HepG2 (cell line): ENCODE measurements around the gene CRLF1. TPM values are rescaled to one million over a fixed set of nuclear protein-coding genes. Genes with fewer than 3 reads are reported as not detected.

Source experiments
- BRD4 ChIP-seq: sonication (generic); formaldehyde crosslinking; IDR thresholded peaks from 2 replicates; pipeline ENCODE4 v1.4.0; 2020; ENCODE audit warnings: missing genetic modification reagents
- CC2D1A ChIP-seq: sonication (generic); formaldehyde crosslinking; IDR thresholded peaks from 2 replicates; pipeline ENCODE4 v1.8.1; 2023; ENCODE audit warnings: mild to moderate bottlenecking, missing genetic modification reagents
- DMAP1 ChIP-seq: IDR thresholded peaks from 2 replicates; pipeline ENCODE4 v1.6.1; 2016
- HIVEP1 ChIP-seq: sonication (generic); formaldehyde crosslinking; IDR thresholded peaks from 2 replicates; pipeline ENCODE4 v1.4.0; 2020; ENCODE audit warnings: mild to moderate bottlenecking, missing genetic modification reagents
- JARID2 ChIP-seq: sonication (generic); formaldehyde crosslinking; IDR thresholded peaks from 2 replicates; pipeline ENCODE4 v1.8.1; 2023; ENCODE audit warnings: missing genetic modification reagents, inconsistent platforms; ENCODE audit not compliant: insufficient replicate concordance
- MEF2D ChIP-seq: sonication (generic); formaldehyde crosslinking; IDR thresholded peaks from 2 replicates; pipeline ENCODE4 v1.5.1; 2020; ENCODE audit warnings: mild to moderate bottlenecking, missing genetic modification reagents
- MTF1 ChIP-seq: sonication (generic); formaldehyde crosslinking; IDR thresholded peaks from 2 replicates; pipeline ENCODE4 v1.5.0; 2020; ENCODE audit warnings: missing genetic modification reagents
- RBAK ChIP-seq: sonication (generic); formaldehyde crosslinking; IDR thresholded peaks from 2 replicates; pipeline ENCODE4 v1.5.1; 2020; ENCODE audit warnings: mild to moderate bottlenecking, missing genetic modification reagents
- RBFOX2 ChIP-seq: fragments of 200-400 bp; formaldehyde crosslinking; IDR thresholded peaks from 2 replicates; pipeline ENCODE4 v1.6.1; 2017; ENCODE audit warnings: low read depth, mild to moderate bottlenecking, low read length
- SNRNP70 ChIP-seq: fragments of 200-400 bp; formaldehyde crosslinking; IDR thresholded peaks from 2 replicates; pipeline ENCODE4 v1.6.1; 2017; ENCODE audit warnings: mild to moderate bottlenecking, low read depth, low read length, moderate library complexity
- YEATS4 ChIP-seq: sonication (generic); formaldehyde crosslinking; IDR thresholded peaks from 2 replicates; pipeline ENCODE4 v1.4.0; 2020; ENCODE audit warnings: missing genetic modification reagents, borderline replicate concordance
- ZFP90 ChIP-seq: sonication (generic); formaldehyde crosslinking; IDR thresholded peaks from 2 replicates; pipeline ENCODE4 v1.8.0; 2022; ENCODE audit warnings: missing genetic modification reagents, mild to moderate bottlenecking, inconsistent platforms, borderline replicate concordance
- ZNF30 ChIP-seq: sonication (generic); formaldehyde crosslinking; IDR thresholded peaks from 2 replicates; pipeline ENCODE4 v1.5.0; 2020; ENCODE audit warnings: mild to moderate bottlenecking, missing genetic modification reagents
- ZNF460 ChIP-seq: sonication (generic); formaldehyde crosslinking; IDR thresholded peaks from 2 replicates; pipeline ENCODE4 v1.5.1; 2020; ENCODE audit warnings: missing genetic modification reagents, mild to moderate bottlenecking, borderline replicate concordance
- polyA plus RNA-seq, 8 experiments: library from polyadenylated mRNA; depleted of rRNA in 3 of 8; stranded (reverse) in 7 of 8; unstranded in 1 of 8; fragments of >200 nt; fragmentation: Illumina TruSeq in 4 of 8; extraction: Trizol in 4 of 8; gene quantifications; 2 replicates each; pipeline versions ENCODE4 v1.2.1 to v1.2.3, GENCODE V29; 2011 to 2016; ENCODE audit warnings: low read depth in 4 of 8, missing spikeins in 1 of 8, mixed read lengths in 1 of 8; ENCODE audit not compliant: insufficient read depth in 1 of 8
- total RNA-seq, 5 experiments: library from RNA; depleted of rRNA; stranded (reverse); fragments of >200 nt; fragmentation: Illumina TruSeq; extraction: Trizol; gene quantifications; 2 replicates each; pipeline ENCODE4 v1.2.3, GENCODE V29; 2016; ENCODE audit warnings: low read depth in 1 of 5
- TF ChIP-seq, protein P1 (sequence below): sonication (generic); IDR thresholded peaks from 2 replicates; pipeline ENCODE4 v1.6.1; 2016; ENCODE audit warnings: low read depth, borderline replicate concordance
- TF ChIP-seq, protein P2 (sequence below): sonication (generic); formaldehyde crosslinking; conservative IDR thresholded peaks from 2 replicates; pipeline ENCODE4 v1.4.0; 2020; ENCODE audit warnings: missing genetic modification reagents
- TF ChIP-seq, protein P3 (sequence below): IDR thresholded peaks from 2 replicates; pipeline ENCODE4 v1.6.1; 2016; ENCODE audit warnings: low read depth
- TF ChIP-seq, protein P4 (sequence below): sonication (generic); formaldehyde crosslinking; IDR thresholded peaks from 2 replicates; pipeline ENCODE4 v1.4.0; 2020; ENCODE audit warnings: missing genetic modification reagents, borderline replicate concordance
- TF ChIP-seq, protein P5 (sequence below): conservative IDR thresholded peaks from 2 replicates; pipeline ENCODE4 v1.6.1; 2018; ENCODE audit warnings: missing genetic modification reagents

Gene CRLF1
- total and polyA plus RNA-seq, 2 of the 13 experiments (the other 11 are each of a cell fraction or from before 2014, with no cell fraction given) = 217 to 296 TPM

DNA sequence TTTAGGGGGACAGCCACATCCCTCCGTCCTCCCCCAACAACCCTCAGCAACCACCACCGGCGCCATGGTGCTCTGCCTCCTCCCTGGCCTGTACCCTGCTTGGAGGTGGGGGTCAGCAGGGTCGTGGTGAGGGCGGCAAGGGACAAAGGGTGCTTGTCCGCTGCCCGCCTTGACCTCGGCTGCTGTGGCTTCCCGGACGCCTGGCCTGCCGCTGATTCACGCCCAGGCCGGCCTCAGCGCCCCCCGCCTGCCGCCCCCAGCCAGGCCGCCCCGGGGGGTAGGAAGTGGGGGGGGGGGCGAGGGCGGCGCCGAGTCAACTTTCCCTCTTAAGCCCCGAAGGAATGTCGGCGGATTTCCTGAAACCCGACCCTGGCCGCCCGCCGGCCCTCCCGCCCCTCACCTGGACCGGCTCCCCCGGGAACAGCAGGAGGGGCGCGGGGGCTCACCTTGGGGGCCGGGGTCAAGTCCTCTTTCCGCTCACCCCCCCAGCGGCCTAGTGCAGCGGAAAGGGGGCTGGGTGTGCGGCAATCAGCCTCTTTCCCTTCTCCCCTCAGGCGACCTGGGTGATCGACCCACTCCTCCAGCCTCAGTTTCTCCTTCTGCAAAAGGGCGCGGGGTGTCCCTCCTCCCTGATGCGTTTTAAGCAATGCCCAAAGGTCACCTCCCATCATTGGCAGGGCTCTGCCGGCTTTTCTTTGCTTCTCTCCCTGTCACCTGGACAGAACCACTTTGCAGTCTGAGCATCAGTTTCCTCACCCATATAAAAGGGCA, 4.1 kb upstream of the CRLF1 start (continued):
- TF ChIP-seq, protein P1, sequence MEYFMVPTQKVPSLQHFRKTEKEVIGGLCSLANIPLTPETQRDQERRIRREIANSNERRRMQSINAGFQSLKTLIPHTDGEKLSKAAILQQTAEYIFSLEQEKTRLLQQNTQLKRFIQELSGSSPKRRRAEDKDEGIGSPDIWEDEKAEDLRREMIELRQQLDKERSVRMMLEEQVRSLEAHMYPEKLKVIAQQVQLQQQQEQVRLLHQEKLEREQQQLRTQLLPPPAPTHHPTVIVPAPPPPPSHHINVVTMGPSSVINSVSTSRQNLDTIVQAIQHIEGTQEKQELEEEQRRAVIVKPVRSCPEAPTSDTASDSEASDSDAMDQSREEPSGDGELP = peak; percentile 55; the same call in 1 of the 2 replicates
- no peak for TF ChIP-seq ZFP90 (CRISPR knock-in tag)
- no peak for TF ChIP-seq ZNF460
- no peak for TF ChIP-seq RBAK (CRISPR knock-in tag)
- TF ChIP-seq BRD4 (CRISPR knock-in tag) = peak; percentile 22; the same call in 1 of the 2 replicates
- TF ChIP-seq, protein P2, sequence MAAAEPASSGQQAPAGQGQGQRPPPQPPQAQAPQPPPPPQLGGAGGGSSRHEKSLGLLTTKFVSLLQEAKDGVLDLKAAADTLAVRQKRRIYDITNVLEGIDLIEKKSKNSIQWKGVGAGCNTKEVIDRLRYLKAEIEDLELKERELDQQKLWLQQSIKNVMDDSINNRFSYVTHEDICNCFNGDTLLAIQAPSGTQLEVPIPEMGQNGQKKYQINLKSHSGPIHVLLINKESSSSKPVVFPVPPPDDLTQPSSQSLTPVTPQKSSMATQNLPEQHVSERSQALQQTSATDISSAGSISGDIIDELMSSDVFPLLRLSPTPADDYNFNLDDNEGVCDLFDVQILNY (CRISPR knock-in tag) = no peak
- TF ChIP-seq JARID2 = no peak
- peak; percentile 57; the same call in 1 of the 2 replicates for TF ChIP-seq YEATS4
- TF ChIP-seq, protein P3, sequence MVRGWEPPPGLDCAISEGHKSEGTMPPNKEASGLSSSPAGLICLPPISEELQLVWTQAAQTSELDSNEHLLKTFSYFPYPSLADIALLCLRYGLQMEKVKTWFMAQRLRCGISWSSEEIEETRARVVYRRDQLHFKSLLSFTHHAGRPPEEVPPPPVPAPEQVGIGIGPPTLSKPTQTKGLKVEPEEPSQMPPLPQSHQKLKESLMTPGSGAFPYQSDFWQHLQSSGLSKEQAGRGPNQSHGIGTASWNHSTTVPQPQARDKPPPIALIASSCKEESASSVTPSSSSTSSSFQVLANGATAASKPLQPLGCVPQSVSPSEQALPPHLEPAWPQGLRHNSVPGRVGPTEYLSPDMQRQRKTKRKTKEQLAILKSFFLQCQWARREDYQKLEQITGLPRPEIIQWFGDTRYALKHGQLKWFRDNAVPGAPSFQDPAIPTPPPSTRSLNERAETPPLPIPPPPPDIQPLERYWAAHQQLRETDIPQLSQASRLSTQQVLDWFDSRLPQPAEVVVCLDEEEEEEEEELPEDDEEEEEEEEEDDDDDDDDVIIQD (CRISPR knock-in tag) = 0 out of 2 replicates have a peak, but pooled peaks have one; percentile 10
- TF ChIP-seq, protein P4, sequence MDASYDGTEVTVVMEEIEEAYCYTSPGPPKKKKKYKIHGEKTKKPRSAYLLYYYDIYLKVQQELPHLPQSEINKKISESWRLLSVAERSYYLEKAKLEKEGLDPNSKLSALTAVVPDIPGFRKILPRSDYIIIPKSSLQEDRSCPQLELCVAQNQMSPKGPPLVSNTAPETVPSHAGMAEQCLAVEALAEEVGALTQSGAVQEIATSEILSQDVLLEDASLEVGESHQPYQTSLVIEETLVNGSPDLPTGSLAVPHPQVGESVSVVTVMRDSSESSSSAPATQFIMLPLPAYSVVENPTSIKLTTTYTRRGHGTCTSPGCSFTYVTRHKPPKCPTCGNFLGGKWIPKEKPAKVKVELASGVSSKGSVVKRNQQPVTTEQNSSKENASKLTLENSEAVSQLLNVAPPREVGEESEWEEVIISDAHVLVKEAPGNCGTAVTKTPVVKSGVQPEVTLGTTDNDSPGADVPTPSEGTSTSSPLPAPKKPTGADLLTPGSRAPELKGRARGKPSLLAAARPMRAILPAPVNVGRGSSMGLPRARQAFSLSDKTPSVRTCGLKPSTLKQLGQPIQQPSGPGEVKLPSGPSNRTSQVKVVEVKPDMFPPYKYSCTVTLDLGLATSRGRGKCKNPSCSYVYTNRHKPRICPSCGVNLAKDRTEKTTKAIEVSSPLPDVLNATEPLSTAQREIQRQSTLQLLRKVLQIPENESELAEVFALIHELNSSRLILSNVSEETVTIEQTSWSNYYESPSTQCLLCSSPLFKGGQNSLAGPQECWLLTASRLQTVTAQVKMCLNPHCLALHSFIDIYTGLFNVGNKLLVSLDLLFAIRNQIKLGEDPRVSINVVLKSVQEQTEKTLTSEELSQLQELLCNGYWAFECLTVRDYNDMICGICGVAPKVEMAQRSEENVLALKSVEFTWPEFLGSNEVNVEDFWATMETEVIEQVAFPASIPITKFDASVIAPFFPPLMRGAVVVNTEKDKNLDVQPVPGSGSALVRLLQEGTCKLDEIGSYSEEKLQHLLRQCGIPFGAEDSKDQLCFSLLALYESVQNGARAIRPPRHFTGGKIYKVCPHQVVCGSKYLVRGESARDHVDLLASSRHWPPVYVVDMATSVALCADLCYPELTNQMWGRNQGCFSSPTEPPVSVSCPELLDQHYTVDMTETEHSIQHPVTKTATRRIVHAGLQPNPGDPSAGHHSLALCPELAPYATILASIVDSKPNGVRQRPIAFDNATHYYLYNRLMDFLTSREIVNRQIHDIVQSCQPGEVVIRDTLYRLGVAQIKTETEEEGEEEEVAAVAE (CRISPR knock-in tag) = no peak
- TF ChIP-seq HIVEP1 (CRISPR knock-in tag) = peak; percentile 34; the same call in 1 of the 2 replicates
- peak; percentile 43; the same call in 1 of the 2 replicates for TF ChIP-seq DMAP1
- TF ChIP-seq RBFOX2 = peak; percentile 73
- no peak for TF ChIP-seq CC2D1A (CRISPR knock-in tag)
- no peak for TF ChIP-seq MTF1 (CRISPR knock-in tag)
- TF ChIP-seq ZNF30 = no peak
- peak; percentile 38; the same call in 1 of the 2 replicates for TF ChIP-seq MEF2D (CRISPR knock-in tag)
- no peak for TF ChIP-seq SNRNP70
- TF ChIP-seq, protein P5, sequence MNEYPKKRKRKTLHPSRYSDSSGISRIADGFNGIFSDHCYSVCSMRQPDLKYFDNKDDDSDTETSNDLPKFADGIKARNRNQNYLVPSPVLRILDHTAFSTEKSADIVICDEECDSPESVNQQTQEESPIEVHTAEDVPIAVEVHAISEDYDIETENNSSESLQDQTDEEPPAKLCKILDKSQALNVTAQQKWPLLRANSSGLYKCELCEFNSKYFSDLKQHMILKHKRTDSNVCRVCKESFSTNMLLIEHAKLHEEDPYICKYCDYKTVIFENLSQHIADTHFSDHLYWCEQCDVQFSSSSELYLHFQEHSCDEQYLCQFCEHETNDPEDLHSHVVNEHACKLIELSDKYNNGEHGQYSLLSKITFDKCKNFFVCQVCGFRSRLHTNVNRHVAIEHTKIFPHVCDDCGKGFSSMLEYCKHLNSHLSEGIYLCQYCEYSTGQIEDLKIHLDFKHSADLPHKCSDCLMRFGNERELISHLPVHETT (CRISPR knock-in tag) = peak; percentile 82; the same call in 1 of the 2 replicates
